C4-2B (cell line): ENCODE measurements around the gene HSPG2.

ENCODE experiments used
- ZFX ChIP-seq: fragments of 450-650 bp; IDR thresholded peaks from 2 replicates; pipeline ENCODE4 v1.6.1; 2017
- TF ChIP-seq, protein P1 (sequence below): fragments of 450-650 bp; conservative IDR thresholded peaks from 2 replicates; pipeline ENCODE4 v1.5.1; 2017; ENCODE audit warnings: mild to moderate bottlenecking

- TF ChIP-seq, protein P1, sequence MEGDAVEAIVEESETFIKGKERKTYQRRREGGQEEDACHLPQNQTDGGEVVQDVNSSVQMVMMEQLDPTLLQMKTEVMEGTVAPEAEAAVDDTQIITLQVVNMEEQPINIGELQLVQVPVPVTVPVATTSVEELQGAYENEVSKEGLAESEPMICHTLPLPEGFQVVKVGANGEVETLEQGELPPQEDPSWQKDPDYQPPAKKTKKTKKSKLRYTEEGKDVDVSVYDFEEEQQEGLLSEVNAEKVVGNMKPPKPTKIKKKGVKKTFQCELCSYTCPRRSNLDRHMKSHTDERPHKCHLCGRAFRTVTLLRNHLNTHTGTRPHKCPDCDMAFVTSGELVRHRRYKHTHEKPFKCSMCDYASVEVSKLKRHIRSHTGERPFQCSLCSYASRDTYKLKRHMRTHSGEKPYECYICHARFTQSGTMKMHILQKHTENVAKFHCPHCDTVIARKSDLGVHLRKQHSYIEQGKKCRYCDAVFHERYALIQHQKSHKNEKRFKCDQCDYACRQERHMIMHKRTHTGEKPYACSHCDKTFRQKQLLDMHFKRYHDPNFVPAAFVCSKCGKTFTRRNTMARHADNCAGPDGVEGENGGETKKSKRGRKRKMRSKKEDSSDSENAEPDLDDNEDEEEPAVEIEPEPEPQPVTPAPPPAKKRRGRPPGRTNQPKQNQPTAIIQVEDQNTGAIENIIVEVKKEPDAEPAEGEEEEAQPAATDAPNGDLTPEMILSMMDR, result no peak
- TF ChIP-seq ZFX, result no peak
Measured at GRCh38 chr1:21902026-21903012, 34.8 kb downstream of the HSPG2 start.
